Tibial artery (tissue), 4 donors: ENCODE data around the gene THSD4.

ENCODE experiments used
- DNase-seq, 2 donors: peaks; one replicate each; pipeline ENCODE4 v3.0.0-alpha.2; 2019
- H3K27ac ChIP-seq, 2 donors: fragments of 200-600 bp; sonication (generic) in 1 of 2; 1 replicate in 1 of 2; 2 replicates in 1 of 2; pipeline ENCODE4 v1.5.1; 2018 to 2019; ENCODE audit warnings: mild to moderate bottlenecking in 1 of 2
- H3K27me3 ChIP-seq, 2 donors: fragments of 200-600 bp; sonication (generic) in 1 of 2; one replicate each; pipeline versions ENCODE4 v1.5.1 to v1.6.0; 2016 to 2019
- H3K36me3 ChIP-seq, 3 donors: fragments of 200-600 bp; sonication (generic) in 2 of 3; one replicate each; pipeline ENCODE4 v1.5.1; 2016 to 2019; ENCODE audit warnings: mild to moderate bottlenecking in 2 of 3
- H3K4me1 ChIP-seq, 4 donors: fragments of 200-600 bp; sonication (generic) in 2 of 4; 1 replicate in 3 of 4; 2 replicates in 1 of 4; pipeline ENCODE4 v1.5.1; 2016 to 2019
- H3K4me3 ChIP-seq, 2 donors: fragments of 200-600 bp; sonication (generic) in 1 of 2; 1 replicate in 1 of 2; 2 replicates in 1 of 2; pipeline ENCODE4 v1.5.1; 2018 to 2019; ENCODE audit warnings: mild to moderate bottlenecking in 2 of 2
- H3K9me3 ChIP-seq, 3 donors: fragments of 200-600 bp; sonication (generic) in 1 of 3; one replicate each; pipeline ENCODE4 v1.5.1; 2016 to 2019
- intact Hi-C: fragments of 100-400 bp; cut with DNase I; formaldehyde crosslinking; loops from one replicate; pipeline ENCODE4 v1.15.0; 2023; ENCODE audit warnings: low total_unique reads
- TF ChIP-seq, protein P1 (sequence below), 2 experiments: fragments of 200-600 bp in 1 of 2; fragments of 450-650 bp in 1 of 2; IDR thresholded peaks; one replicate each; pipeline ENCODE4 v1.5.1; 2017 to 2019; ENCODE audit warnings: antibody characterized with exemption in 2 of 2, mild to moderate bottlenecking in 1 of 2, moderate library complexity in 1 of 2

Gene THSD4

DNA sequence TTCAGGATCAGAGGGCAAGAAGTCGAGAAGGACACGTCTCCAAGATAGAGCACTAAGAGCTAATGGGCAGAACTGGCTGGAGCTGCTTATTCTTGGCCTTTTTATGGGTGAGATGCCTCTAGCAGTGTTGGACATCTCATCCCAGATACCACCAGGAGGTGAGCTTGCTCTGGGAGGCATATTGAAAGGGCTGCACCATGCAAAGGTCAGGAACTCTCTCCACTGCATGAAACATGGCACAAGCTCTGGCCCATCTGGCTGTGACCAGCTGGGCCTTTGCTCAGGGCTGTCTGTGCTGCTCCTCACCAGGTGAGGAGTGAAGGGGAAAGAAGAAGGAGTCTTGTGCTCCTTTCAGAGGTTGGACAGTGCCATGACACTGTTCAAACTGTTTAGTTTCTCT is 188.7 kb downstream of the THSD4 start:
- Histone ChIP-seq H3K9me3 (no peaks in the 10 kb centered on the region), H3K4me1 (peaks cover 0 to 35% (median 21%) of the 10 kb centered on the region in 4 donors), H3K4me3 (no peak overlapping the region), H3K27ac (peak overlapping the region; percentile 50 to 57), H3K27me3 (no peaks in the 10 kb centered on the region), H3K36me3 (no peaks in the 10 kb centered on the region)
- DNase-seq, result no peak
- intact Hi-C loops, result no loop called here
- TF ChIP-seq, protein P1, sequence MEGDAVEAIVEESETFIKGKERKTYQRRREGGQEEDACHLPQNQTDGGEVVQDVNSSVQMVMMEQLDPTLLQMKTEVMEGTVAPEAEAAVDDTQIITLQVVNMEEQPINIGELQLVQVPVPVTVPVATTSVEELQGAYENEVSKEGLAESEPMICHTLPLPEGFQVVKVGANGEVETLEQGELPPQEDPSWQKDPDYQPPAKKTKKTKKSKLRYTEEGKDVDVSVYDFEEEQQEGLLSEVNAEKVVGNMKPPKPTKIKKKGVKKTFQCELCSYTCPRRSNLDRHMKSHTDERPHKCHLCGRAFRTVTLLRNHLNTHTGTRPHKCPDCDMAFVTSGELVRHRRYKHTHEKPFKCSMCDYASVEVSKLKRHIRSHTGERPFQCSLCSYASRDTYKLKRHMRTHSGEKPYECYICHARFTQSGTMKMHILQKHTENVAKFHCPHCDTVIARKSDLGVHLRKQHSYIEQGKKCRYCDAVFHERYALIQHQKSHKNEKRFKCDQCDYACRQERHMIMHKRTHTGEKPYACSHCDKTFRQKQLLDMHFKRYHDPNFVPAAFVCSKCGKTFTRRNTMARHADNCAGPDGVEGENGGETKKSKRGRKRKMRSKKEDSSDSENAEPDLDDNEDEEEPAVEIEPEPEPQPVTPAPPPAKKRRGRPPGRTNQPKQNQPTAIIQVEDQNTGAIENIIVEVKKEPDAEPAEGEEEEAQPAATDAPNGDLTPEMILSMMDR (IDR thresholded peaks at IDR 0.05), result no peak

DNA sequence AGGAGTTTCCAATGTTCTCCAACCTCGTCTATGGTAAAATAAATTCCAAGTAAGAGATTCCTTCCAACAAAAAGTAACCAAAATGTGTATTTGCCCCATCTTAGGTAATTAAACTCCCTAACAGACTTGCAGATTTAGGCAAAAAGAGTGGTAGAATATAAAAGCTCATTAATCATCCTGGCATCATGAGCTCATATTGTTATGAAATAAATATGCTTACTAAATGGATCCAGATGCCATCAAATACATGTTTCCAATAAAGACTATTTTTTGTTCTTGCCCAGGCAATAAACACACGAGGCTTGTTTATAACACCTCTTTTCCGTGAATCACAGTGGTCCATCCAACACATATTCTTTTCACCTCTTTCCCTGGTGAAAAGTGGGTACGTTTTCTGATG is 189.4 kb downstream of the THSD4 start:
- peaks cover 0 to 35% (median 21%) of the 10 kb centered on the region in 4 donors for H3K4me1 ChIP-seq
- no peaks in the 10 kb centered on the region for H3K9me3 ChIP-seq
- TF ChIP-seq, protein P1 (IDR thresholded peaks at IDR 0.05), result no peak
- intact Hi-C loops, result no loop called here
- H3K36me3 ChIP-seq, result no peaks in the 10 kb centered on the region
- no peaks in the 10 kb centered on the region for H3K27me3 ChIP-seq
- H3K27ac ChIP-seq, result no peak overlapping the region
- no peak for DNase-seq
- H3K4me3 ChIP-seq, result no peak overlapping the region

DNA sequence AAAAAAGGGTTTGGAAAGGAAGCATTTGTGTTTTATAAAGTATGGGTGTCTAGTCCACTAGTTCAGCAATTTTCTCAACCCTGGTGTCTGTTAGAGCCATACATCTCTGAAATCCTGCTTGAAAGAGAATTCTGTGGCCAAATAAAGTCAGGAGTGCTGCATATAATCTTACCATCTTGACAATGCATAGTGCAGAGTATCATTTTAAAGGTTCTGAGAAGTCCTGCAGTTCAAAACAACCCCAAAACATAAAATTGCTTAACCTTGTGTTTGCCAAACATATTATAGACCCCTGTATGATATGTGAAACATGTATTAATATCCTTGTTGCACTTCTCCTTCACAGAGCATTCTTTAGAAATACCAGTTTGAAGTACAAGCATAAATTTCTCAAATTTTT is 191.3 kb downstream of the THSD4 start:
- H3K9me3 ChIP-seq, result no peaks in the 10 kb centered on the region
- no peak overlapping the region for H3K4me3 ChIP-seq
- DNase-seq, result no peak

DNA sequence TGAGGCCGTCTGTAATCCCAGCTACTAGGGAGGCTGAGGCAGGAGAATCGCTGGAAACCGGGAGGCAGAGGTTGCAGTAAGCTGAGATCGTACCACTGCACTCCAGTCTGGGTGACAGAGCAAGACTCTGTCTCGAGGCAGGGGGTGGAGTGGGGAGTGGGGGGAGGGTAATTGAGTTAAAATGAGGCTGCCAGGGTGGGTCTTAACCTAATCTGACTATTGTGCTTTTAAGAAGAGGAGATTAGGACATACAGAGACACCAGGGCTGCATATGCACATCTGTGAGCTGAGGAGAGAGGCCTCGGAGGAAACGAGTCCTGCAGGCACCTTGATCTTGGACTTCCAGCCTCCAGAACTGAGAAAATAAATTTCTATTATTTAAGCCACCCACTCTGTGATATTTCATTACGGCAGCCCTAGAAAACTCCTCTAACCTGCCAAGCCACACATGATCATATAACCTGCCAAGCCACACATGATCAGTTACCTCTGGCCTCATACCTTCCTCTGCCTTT is 197.0 kb downstream of the THSD4 start:
- intact Hi-C loops, result loop anchor here (10.0 kb wide), 1 partner anchor 87 kb away; no protein-coding TSS in a partner anchor
- no peaks in the 10 kb centered on the region for H3K27me3 ChIP-seq
- no peak overlapping the region for H3K27ac ChIP-seq
- H3K4me3 ChIP-seq, result no peak overlapping the region
- peaks cover 0 to 14% (median 5%) of the 10 kb centered on the region in 4 donors for H3K4me1 ChIP-seq
- DNase-seq, result no peak
- H3K9me3 ChIP-seq, result no peaks in the 10 kb centered on the region
- TF ChIP-seq, protein P1 (IDR thresholded peaks at IDR 0.05), result no peak
- H3K36me3 ChIP-seq, result no peaks in the 10 kb centered on the region

More for the DNA sequence above, 191.3 kb downstream of the THSD4 start:
- Histone ChIP-seq H3K27ac (no peak overlapping the region), H3K27me3 (no peaks in the 10 kb centered on the region), H3K4me1 (peaks cover 0 to 27% (median 20%) of the 10 kb centered on the region in 4 donors), H3K36me3 (no peaks in the 10 kb centered on the region)
- intact Hi-C loops, result no loop called here
- TF ChIP-seq, protein P1 (IDR thresholded peaks at IDR 0.05), result no peak

DNA sequence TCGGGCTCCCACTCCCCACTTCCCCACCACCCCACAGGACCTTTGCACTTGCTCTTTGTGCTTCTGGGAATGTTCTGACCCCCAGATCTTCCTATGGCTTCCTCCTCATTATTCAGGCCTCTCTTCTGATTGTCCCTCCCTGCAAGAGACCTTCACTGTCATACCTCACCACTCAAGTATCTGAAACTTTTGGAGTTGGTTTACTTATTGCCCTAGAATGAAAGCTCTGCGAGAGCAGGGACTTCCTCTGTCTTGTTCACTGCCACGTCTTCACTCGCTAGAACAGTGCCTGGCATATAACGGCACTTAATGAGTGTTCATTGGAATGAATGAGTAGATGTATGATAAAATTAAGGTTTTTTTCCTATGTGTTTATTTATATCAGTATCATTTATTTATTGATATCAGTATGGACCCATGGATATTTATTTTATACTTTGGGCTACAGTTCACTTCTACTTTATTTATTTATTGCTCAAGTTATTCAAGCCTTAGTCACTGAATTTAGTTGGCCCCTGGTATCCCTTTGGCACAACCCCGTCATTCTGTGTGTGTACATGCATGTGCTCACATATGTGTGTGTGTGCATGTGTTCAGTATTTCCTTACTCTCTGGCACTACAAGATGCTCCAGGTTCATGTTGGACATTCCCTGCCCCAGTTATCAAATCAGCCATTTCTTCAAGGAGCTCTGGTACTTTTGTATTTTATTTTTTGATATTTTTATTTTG is 197.6 kb downstream of the THSD4 start:
- no peak overlapping the region for H3K27ac ChIP-seq
- intact Hi-C loops, result loop anchor here (10.0 kb wide), 1 partner anchor 88 kb away; no protein-coding TSS in a partner anchor
- H3K9me3 ChIP-seq, result no peaks in the 10 kb centered on the region
- no peak for DNase-seq
- no peaks in the 10 kb centered on the region for H3K27me3 ChIP-seq
- TF ChIP-seq, protein P1 (IDR thresholded peaks at IDR 0.05), result no peak
- peaks cover 0 to 16% (median 5%) of the 10 kb centered on the region in 4 donors for H3K4me1 ChIP-seq
- no peak overlapping the region for H3K4me3 ChIP-seq
- no peaks in the 10 kb centered on the region for H3K36me3 ChIP-seq
